Stimulated activated CD4-positive, alpha-beta T cell treated with anti-CD3 and anti-CD28 coated beads, TNF-alpha, amount 100 ng/mL, for 4 hours (primary cell): ENCODE results near the gene EXOC7.
"Not testable (repeated sequence)": the region's sequence is repeated elsewhere in the genome, so short reads cannot be mapped to it uniquely, and the experiment has no call there.

Experiments
- DNase-seq, 3 experiments: peaks; one replicate each; pipeline ENCODE4 v3.0.0-alpha.2; 2020; ENCODE audit warnings: low read depth in 3 of 3

EXOC7 gene

DNA sequence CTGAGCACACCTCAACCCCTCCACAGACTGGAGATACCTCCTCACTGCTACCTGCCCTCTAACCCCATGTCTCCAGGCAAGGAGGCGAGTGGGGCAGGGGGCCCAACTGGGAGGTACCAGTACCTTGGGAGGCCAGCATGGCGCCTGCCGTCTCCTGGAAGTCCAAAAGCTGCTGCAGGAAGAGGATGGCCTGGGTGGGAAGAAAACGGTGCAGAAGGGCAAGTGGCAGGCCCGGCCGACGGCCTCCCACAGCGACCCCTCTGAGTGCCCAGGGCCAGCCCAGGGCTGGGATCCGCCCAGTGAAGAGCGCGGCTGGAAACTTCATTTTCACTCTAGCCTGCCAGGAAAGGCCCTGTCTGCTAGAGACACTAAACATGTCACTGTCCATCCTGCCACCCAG, 16.1 kb downstream of the EXOC7 start:
- DNase-seq: no peak

DNA sequence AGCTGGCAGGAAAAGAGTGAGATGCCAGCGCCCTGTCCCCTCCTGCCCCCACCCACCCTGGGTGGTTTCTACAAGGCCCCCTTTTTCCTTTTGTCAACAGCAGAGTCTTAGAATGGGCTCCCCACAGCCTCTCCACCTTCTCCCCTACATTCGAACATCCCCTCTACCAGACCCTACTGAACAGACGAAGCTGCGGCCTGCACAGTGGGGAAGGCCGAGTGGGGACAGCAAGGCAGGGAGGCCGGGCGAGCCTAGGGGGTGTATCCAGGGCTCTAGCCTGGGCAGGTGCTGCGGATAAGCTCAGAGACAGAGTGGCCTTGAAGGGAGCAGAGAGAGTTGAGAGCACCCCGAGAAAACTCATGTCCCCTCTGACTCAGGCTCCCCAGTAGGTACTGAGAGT, 17.2 kb downstream of the EXOC7 start:
- DNase-seq: no peak

DNA sequence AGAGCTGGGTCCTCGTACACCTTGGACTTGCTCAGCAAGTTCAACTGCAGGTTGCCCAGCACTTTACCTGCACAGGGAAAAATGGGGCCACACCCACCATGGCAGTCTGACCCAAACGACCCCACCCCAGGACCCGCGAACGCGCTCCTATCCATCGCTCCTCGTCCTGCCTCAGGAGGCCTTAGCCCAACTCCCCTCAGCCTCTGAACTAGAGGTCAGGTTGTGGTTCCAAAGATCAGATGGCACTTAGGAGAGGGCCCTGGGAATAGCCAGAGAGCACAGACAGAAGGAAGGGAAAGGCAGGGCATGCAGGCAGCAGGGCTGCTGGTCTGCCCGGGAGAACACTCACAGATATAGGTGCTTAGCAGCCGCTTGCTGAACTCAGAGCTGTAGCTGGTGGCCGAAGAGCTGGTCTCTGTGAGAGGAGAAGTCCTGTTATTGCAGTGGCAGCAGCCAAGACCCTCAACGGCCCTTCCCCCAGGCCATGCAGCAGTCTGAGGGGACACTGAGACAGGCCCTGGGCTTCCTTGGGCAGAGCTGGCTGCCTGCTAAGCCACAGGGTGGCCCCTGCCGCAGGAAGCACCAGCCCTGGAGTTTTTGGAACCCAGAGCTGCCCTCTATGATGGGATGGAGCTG, 17.7 kb downstream of the EXOC7 start:
- DNase-seq: no peak

DNA sequence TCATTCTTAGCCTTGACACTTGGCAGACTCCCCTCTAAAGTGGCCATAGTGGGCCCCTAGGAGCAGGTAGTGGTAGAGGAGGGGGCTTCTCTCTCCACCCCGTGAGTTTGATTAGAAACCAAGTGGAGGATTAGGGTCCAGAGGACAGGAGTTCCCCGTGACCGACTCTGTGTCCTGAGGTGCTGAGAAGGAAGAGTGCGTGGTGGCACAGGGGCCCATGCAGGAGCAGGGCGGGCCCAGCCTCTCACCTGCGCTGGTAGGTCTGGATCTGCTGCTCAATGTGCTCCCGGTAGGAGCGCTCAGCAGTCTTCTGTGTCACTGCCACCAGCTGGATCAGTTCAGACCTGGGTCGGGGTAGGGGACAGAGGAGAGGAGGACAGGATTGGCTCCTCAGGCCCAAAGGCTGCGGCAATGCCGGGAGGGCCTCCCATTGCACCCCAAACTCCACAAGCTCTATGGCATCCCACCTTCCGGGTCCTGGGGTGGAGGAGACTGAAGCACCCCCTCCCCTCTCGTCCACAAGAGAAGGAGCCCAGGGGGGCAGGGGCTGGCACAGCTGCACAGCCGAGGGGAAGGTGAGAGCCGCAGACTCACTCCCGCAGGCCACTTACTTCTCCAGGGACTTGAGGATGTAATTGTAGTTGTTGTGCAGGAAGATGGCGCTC, 18.4 kb downstream of the EXOC7 start:
- no peak for DNase-seq

DNA sequence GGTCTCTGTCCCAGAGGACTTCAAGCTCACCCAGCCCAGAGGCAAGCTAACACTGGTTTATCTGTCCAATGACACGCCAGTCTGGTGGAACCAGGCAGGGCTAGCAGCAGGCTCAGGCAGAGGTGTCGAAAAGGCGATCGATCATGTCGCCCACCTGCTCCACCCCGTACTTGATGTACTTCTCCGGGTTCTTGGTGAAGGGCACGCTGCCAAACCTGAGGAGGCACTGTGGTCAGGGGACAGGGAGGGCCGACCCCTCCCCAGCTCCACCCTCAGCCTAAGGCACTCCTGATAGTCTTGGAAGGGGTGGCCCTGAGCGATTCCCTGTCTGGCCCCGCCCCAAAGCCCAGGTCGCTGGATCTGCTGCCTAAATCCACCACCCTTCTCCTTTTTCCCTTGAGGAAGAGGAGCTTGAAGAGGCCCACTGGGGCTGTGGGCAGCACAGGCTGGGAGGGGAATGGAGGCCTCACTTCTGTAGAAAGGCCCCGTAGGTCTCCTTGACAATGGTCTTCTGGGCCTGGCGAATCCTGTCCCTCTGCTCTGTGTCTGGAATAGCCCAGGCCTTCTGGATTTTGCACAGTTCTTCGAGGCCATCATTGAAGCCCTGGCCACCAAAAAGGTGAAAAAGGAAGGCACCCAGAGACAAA, 19.9 kb downstream of the EXOC7 start:
- DNase-seq: no peak

DNA sequence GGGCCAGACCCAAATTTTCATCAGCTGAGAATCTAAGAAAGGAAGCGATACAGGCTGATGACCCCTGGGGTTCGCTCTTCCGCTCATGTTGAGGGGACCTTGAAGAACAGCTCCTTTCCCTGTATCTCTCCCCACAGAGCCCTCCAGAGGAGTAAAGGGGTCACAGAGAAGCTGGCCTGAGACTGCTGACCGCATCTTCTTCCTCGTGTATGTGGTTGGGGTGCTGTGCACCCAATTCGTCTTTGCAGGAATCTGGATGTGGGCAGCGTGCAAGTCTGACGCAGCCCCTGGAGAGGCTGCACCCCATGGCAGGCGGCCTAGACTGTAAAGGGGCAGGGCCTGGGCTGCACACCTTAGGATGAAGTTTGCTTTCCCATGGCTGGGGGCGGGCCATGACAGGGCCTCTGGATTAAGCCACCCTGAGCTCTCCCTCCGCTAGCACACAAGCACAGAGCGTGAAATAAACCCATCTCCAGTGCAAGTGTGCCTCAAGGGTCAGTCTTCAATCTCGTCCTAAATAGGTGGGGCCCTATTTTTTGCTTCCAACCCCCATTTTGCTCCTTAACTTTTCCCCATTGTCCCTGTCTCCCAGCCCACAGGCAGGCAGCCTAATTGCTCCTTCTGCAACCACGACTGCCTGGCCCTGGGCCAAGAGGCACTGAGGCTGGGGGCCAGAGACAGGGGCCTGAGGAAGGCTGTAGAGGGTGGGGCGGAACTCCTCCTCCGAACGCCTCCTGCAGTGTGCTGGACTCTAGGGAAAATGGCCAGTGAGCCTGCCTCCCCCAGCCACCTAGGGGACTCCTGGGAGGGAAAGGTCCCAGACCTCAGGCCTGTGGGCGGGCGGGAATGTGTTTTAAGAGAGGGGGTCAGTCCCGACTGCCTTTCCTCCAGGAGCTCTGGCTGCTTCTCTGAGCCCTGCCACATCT, 21.0 kb downstream of the EXOC7 start:
- no peak for DNase-seq

DNA sequence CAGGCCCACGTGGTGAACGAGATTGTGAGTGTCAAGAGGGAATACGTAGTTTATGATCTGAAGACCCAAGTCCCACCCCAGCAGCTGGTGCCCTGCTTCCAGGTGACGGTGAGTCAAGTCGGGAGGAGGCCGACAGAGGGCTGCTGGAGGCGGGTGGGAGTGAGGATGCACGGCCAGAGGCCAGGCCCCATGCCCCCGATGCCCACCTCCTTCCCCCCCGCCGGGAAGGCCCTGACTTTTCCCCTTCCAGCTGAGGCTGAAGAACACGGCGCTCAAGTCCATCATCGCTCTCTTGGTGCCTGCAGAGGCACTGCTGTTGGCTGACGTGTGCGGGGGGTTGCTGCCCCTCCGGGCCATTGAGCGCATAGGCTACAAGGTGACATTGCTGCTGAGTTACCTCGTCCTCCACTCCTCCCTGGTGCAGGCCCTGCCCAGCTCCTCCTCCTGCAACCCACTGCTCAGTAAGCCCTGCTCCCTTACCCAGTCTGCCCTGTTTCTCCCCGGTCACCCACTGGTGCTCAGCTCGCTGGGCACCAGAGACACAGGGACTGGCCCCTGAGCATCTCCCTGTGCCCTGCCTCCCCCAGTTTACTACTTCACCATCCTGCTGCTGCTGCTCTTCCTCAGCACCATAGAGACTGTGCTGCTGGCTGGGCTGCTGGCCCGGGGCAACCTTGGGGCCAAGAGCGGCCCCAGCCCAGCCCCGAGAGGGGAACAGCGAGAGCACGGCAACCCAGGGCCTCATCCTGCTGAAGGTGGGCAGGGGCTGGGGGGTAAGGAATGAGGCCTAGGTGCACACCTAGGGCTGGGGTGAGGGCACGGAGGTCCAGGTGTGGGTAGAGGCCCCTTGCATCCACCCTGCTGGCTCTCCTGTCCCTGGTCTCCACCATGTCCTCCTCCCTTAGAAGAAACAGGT, 22.0 kb downstream of the EXOC7 start:
- no peak for DNase-seq

DNA sequence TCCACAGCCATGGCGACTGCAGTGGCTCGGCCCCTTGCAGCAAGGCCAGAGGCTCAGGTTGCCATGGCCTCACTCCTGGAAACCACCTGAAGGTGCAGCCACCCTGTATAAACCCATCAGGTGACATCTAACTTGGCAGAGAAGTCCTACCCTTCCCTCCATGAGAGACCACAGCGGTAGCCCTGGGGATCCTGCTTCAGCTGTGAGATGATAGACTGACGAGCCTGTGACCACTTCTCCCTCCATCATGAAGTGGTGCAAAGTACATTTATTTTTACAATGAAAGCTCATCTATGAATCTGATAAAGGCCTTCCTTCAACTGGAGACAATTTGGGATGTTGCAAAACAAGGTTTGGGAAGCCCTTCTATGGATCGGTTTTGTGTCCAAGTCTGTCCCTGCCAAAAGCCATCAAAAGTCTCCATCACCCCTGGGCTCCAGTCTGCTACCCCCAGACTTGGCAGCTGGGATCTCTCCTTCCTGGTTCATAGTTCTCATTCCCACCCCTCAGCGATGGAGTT, 22.8 kb downstream of the EXOC7 start:
- DNase-seq: no peak

DNA sequence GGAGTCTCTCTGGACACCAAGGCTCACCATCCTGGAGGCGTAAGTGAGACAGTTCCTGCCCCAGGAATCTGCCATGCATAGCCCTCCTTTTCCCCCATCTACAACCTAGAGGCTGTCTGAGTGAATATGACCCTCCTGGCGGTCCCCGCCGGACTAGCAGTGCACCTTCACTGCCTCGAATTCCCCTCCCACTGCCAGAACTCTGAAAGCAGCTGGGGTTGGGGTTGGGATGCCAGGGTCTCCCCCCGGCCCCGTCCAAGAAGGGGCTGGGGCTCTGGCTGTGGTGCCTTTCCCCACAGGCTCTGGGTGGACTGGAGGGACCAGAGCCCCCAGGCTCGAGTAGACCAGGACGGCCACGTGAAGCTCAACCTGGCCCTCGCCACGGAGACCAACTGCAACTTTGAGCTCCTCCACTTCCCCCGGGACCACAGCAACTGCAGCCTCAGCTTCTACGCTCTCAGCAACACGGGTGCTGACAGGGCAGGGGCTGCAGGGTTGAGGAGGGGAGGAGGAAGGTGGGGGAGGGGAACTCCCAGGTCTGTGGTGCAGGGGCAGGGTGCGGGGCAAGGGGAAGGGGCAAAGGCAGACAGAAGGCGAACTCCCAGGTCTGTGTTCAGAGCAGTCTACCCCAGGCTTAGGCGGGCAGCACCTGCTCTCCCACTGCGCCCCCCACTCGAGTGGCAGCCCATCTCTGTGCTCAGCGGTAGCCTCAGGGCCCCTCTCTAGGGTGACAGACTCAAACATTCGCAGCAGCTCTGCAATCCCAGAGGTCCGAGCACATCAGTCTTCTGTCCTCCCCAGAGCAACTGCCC, 23.4 kb downstream of the EXOC7 start:
- DNase-seq: no peak

DNA sequence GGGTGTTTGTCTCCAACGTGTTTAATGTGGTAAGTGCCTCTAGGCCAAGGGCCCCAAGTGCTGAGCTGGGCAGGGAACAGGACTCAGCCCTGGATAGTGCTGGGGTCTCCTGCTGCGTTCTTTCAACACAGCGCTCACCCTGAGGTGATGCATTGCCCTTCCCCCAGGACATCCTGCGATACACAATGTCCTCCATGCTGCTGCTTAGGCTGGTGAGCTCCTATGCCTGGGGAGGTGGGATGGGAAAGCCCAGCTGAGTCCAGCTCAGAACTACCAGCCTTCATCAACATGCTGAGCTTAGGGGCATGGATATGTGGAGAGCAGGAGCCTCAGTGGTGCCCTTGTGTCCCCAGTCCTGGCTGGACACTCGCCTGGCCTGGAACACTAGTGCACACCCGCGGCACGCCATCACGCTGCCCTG, 24.0 kb downstream of the EXOC7 start:
- no peak for DNase-seq

DNA sequence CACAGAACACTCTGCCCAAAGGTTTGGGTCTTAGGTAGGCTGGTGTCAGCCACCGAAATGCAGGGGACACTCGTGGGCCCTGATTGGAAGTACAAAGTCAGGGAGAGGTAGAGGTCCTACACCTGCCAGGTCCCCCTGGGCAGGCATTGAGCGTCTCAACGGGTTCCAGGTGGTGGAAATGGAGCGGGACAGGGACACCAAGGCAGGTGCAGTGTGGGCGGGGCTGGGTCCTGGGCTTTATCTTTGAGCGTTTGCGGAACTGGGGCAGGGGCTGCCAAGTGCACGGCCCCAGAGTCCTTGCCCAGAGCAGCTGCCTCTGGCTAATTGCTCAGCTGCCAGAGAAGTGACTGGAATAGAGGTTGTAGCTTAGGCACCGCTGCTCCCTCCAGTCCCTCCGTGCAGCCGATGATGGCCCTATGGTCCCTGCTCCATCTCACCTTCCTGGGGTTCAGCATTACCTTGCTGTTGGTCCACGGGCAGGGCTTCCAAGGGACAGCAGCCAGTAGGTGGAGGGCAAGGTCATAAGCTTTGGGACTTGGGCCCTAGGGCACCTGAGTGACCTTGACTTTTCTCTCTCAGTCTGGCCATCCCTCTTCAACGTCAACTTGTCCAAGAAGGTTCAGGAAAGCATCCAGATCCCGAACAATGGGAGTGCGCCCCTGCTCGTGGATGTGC, 24.6 kb downstream of the EXOC7 start, which contains the start of gene ZACN:
TSS of gene ZACN (plus strand) at position 323 of the 675 bp plus-strand sequence. CDS start at position 406, 83 bp downstream.
- no peak for DNase-seq

DNA sequence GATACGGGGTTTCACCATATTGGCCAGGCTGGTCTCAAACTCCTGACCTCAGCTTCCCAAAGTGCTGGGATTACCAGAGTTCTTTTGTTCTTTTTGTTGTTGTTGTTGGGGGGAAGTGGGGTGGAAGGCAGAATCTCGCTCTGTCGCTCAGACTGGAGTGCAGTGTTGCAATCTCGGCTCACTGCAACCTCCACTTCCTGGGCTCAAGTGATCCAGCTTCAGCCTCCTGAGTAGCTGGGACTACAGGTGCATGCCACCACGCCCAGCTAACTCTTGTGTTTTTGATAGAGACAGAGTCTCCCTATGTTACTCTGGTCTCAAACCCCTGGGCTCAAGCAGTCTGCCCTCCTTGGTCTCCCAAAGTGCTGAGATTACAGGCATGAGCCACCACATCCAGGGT, 25.2 kb downstream of the EXOC7 start:
- not testable (repeated sequence) for DNase-seq

DNA sequence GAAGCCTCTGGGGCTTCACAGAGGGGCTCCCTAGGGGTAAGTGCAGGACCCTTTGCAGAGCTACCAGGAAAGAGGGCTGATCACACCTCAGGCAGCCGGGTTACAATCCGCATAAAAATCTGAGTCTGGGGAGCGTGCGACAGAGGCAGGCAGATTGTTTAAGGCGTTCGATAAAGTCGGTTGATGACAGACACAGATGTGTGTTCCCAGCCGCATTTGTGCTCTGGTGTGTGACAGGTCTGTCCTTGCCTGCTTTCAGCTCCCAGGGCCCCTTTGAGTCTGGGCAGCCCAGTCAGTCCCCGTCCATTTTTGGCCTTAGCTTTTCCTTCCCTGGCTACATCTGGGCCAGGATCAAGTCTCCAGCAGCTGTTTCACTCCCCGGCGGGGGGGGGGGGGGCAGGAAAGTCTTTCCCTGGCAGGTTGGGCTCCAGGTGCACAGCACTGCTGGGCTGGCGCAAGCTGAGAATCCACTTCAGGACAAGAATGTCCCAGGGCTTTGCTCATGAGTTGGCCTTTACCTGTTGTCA, 25.9 kb downstream of the EXOC7 start:
- DNase-seq: no peak

DNA sequence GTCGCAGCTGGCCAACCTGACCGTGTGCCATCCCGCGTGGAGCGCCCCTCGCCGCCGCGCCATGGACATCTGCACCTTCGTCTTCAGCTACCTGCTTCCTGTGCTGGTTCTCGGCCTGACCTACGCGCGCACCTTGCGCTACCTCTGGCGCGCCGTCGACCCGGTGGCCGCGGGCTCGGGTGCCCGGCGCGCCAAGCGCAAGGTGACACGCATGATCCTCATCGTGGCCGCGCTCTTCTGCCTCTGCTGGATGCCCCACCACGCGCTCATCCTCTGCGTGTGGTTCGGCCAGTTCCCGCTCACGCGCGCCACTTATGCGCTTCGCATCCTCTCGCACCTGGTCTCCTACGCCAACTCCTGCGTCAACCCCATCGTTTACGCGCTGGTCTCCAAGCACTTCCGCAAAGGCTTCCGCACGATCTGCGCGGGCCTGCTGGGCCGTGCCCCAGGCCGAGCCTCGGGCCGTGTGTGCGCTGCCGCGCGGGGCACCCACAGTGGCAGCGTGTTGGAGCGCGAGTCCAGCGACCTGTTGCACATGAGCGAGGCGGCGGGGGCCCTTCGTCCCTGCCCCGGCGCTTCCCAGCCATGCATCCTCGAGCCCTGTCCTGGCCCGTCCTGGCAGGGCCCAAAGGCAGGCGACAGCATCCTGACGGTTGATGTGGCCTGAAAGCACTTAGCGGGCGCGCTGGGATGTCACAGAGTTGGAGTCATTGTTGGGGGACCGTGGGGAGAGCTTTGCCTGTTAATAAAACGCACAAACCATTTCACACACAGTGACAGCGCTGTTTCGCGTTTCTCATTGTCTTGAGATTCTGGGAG, 26.6 kb downstream of the EXOC7 start:
- no peak for DNase-seq

DNA sequence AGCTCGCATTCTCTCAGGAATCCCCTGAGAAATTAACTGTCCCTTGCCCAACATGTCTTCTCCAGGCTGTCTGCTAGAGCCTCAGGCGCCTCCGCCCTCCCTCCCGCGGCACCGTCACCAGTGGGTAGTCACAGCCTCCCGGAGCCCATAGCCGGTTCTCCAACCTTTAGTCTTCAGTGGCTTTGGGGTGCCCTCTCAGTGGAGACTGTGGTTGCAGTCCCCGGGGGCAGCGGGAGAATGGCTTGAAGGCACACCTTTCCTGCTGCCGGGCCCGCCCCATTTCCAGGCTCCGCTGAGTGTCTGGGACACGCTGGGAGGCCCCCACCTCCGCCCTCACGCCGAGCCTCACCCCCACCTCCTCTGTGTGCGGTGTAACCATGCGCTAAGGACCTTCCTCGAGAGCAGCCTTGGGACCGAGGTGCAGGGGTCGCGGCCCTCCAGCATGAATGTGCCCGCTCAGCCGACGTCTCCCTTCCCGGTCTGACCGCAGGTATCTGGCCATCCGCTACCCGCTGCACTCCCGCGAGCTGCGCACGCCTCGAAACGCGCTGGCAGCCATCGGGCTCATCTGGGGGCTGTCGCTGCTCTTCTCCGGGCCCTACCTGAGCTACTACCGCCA, 27.3 kb downstream of the EXOC7 start:
- DNase-seq: no peak

DNA sequence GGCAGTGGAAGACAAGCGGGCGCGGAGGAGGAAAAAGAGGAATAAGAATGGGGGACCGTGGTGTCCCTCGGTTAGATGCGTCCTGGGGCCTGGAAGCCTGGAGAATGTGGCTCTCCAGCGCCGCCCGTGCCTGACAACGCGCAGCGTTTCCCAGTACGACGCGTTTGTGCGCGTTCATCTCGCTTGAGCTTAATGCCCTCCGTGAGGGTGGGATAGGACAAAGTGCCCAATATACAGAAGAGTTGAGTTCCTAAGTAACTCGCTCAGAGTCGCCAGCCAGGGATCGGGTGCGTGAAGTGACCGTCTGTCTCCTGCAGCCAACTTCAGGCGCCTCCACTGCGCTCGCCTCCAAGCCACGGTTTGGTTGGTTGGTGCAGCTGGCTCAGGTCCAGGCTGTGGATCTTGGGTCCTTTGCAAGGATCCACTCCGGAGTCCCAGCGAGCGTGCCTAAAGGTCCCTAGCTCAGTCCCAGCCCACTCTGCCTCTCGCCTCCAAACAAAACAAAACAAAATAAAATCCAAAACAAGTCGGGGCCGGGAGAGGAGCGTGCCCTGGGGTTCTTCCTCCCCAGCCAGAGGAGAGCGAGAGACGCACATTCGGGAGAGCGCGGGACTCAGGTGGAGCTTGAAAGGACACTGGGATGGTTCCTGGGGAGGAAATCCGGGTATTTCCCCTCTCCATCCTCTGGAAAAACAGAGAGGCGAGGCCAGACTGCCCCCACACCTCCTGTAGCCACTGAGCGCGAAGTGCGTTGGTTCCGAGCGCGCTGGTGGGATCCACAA, 28.0 kb downstream of the EXOC7 start:
- no peak for DNase-seq
